Activated naive CD4-positive, alpha-beta T cell treated with anti-CD3 and anti-CD28 coated beads, Interleukin-2, amount 10 ng/mL, durations not matched to agents 7 days and 5 days (primary cell): ENCODE data around the gene PCBP3.
"Not testable (repeated sequence)": the region's sequence is repeated elsewhere in the genome, so short reads cannot be mapped to it uniquely, and the experiment has no call there.

Experiments used
- CTCF ChIA-PET: fragments of 350-600 bp; sonication (Branson Sonifier 250); formaldehyde crosslinking; loops from one replicate; lab custom pipeline; 2021; ENCODE audit warnings: antibody characterized with exemption; lab: Charles Lee
- DNase-seq: peaks from one replicate; pipeline ENCODE4 v3.0.0-alpha.2; 2020
- H3K27ac Mint-ChIP-seq: one replicate; pipeline ENCODE4 v1.8.0; 2021; ENCODE audit warnings: mild to moderate bottlenecking, moderate library complexity, mixed read lengths
- H3K27me3 Mint-ChIP-seq: one replicate; pipeline ENCODE4 v1.8.0; 2021; ENCODE audit warnings: mild to moderate bottlenecking, mixed read lengths
- H3K36me3 Mint-ChIP-seq: one replicate; pipeline ENCODE4 v1.8.0; 2021; ENCODE audit warnings: mixed read lengths
- H3K4me1 Mint-ChIP-seq: one replicate; pipeline ENCODE4 v1.8.0; 2021; ENCODE audit warnings: mixed read lengths
- H3K4me3 Mint-ChIP-seq: one replicate; pipeline ENCODE4 v1.8.0; 2021; ENCODE audit warnings: mild to moderate bottlenecking, moderate library complexity, mixed read lengths
- H3K9me3 Mint-ChIP-seq: one replicate; pipeline ENCODE4 v1.8.0; 2021; ENCODE audit warnings: mixed read lengths

PCBP3 gene

GRCh38 chr21:45877171-45877438 is 233.6 kb downstream of the PCBP3 start:
- Mint-ChIP-seq H3K36me3 (no peaks in the 10 kb centered on the region), H3K4me1 (peaks cover 14% of the 10 kb centered on the region), H3K9me3 (no peaks in the 10 kb centered on the region), H3K27ac (no peak overlapping the region), H3K27me3 (peaks cover 25% of the 10 kb centered on the region), H3K4me3 (no peak overlapping the region)
- DNase-seq: no peak
- CTCF ChIA-PET: no interaction called here

- CTCF ChIA-PET: no interaction called here
- Mint-ChIP-seq H3K27me3 (peaks cover 25% of the 10 kb centered on the region), H3K36me3 (no peaks in the 10 kb centered on the region), H3K4me1 (peaks cover 17% of the 10 kb centered on the region), H3K27ac (no peak overlapping the region), H3K9me3 (no peaks in the 10 kb centered on the region), H3K4me3 (no peak overlapping the region)
- no peak for DNase-seq
Measured at GRCh38 chr21:45877821-45878469, 234.4 kb downstream of the PCBP3 start.

GRCh38 chr21:45880097-45881068 is 236.9 kb downstream of the PCBP3 start:
- Mint-ChIP-seq H3K4me1 (peaks cover 28% of the 10 kb centered on the region), H3K9me3 (no peaks in the 10 kb centered on the region), H3K36me3 (peaks cover under 1% of the 10 kb centered on the region), H3K4me3 (no peak overlapping the region), H3K27ac (no peak overlapping the region), H3K27me3 (peaks cover 25% of the 10 kb centered on the region)
- CTCF ChIA-PET: interaction anchor here (0.7 to 2.1 kb wide), 6 partner anchors 8 to 571 kb away, joined by 3 to 13 read pairs (median 4); no protein-coding TSS in a partner anchor
- DNase-seq: peak; percentile 82

GRCh38 chr21:45882645-45883044 is 239.1 kb downstream of the PCBP3 start:
- Mint-ChIP-seq H3K4me3 (no peak overlapping the region), H3K27me3 (peaks cover 33% of the 10 kb centered on the region), H3K4me1 (peaks cover 51% of the 10 kb centered on the region), H3K27ac (no peak overlapping the region), H3K9me3 (no peaks in the 10 kb centered on the region), H3K36me3 (peaks cover 4% of the 10 kb centered on the region)
- DNase-seq: no peak
- CTCF ChIA-PET: interaction anchor here (0.7 kb wide), 1 partner anchor 194 kb away, joined by 3 read pairs; no protein-coding TSS in a partner anchor

GRCh38 chr21:45883090-45883489 is 239.6 kb downstream of the PCBP3 start:
- Mint-ChIP-seq H3K9me3 (no peaks in the 10 kb centered on the region), H3K27ac (no peak overlapping the region), H3K4me1 (peaks cover 52% of the 10 kb centered on the region), H3K27me3 (peaks cover 29% of the 10 kb centered on the region), H3K4me3 (no peak overlapping the region), H3K36me3 (peaks cover 4% of the 10 kb centered on the region)
- DNase-seq: no peak
- CTCF ChIA-PET: no interaction called here

GRCh38 chr21:45885597-45885929 is 242.0 kb downstream of the PCBP3 start:
- Mint-ChIP-seq H3K27me3 (peaks cover 28% of the 10 kb centered on the region), H3K9me3 (no peaks in the 10 kb centered on the region), H3K27ac (peak overlapping the region; percentile 83), H3K4me1 (peaks cover 65% of the 10 kb centered on the region), H3K36me3 (peaks cover 4% of the 10 kb centered on the region), H3K4me3 (peak overlapping the region; percentile 8)
- CTCF ChIA-PET: no interaction called here
- no peak for DNase-seq

GRCh38 chr21:45885930-45886601 is 242.5 kb downstream of the PCBP3 start:
- peak overlapping the region; percentile 83 for H3K27ac Mint-ChIP-seq
- H3K9me3 Mint-ChIP-seq, CTCF ChIA-PET, H3K36me3 Mint-ChIP-seq: not testable (repeated sequence)
- H3K27me3 Mint-ChIP-seq: peaks cover 31% of the 10 kb centered on the region
- DNase-seq: peak; percentile 73
- H3K4me3 Mint-ChIP-seq: peak overlapping the region; percentile 8
- peaks cover 66% of the 10 kb centered on the region for H3K4me1 Mint-ChIP-seq

- Mint-ChIP-seq H3K4me3 (no peak overlapping the region), H3K36me3 (peaks cover 4% of the 10 kb centered on the region), H3K27me3 (peaks cover 36% of the 10 kb centered on the region), H3K4me1 (peaks cover 70% of the 10 kb centered on the region), H3K27ac (peak overlapping the region; percentile 83), H3K9me3 (no peaks in the 10 kb centered on the region)
- no peak for DNase-seq
- CTCF ChIA-PET: no interaction called here
Measured at GRCh38 chr21:45886610-45887026, 243.1 kb downstream of the PCBP3 start.

GRCh38 chr21:45887120-45887611 is 243.6 kb downstream of the PCBP3 start:
- H3K27me3 Mint-ChIP-seq: peaks cover 42% of the 10 kb centered on the region
- peaks cover 76% of the 10 kb centered on the region for H3K4me1 Mint-ChIP-seq
- H3K36me3 Mint-ChIP-seq: peaks cover 4% of the 10 kb centered on the region
- no peak for DNase-seq
- H3K4me3 Mint-ChIP-seq: no peak overlapping the region
- H3K9me3 Mint-ChIP-seq: no peaks in the 10 kb centered on the region
- peak overlapping the region; percentile 83 for H3K27ac Mint-ChIP-seq
- CTCF ChIA-PET: interaction anchor here (3.3 kb wide), 1 partner anchor 8 kb away, joined by 13 read pairs; no protein-coding TSS in a partner anchor

- peaks cover 4% of the 10 kb centered on the region for H3K36me3 Mint-ChIP-seq
- no peak overlapping the region for H3K27ac Mint-ChIP-seq
- DNase-seq: no peak
- H3K9me3 Mint-ChIP-seq: no peaks in the 10 kb centered on the region
- peaks cover 46% of the 10 kb centered on the region for H3K27me3 Mint-ChIP-seq
- H3K4me1 Mint-ChIP-seq: peaks cover 79% of the 10 kb centered on the region
- CTCF ChIA-PET: interaction anchor here (3.3 kb wide), 1 partner anchor 8 kb away, joined by 13 read pairs; no protein-coding TSS in a partner anchor
- H3K4me3 Mint-ChIP-seq: no peak overlapping the region
Measured at GRCh38 chr21:45887788-45888187, 244.3 kb downstream of the PCBP3 start.

- Mint-ChIP-seq H3K4me1 (peaks cover 82% of the 10 kb centered on the region), H3K27ac (no peak overlapping the region), H3K4me3 (no peak overlapping the region), H3K9me3 (no peaks in the 10 kb centered on the region), H3K27me3 (peaks cover 46% of the 10 kb centered on the region), H3K36me3 (peaks cover 4% of the 10 kb centered on the region)
- DNase-seq: no peak
- CTCF ChIA-PET: interaction anchor here (3.3 kb wide), 1 partner anchor 9 kb away, joined by 13 read pairs; no protein-coding TSS in a partner anchor
Measured at GRCh38 chr21:45888386-45889009, 245.0 kb downstream of the PCBP3 start.

- Mint-ChIP-seq H3K27ac (no peak overlapping the region), H3K4me3 (no peak overlapping the region), H3K27me3 (peaks cover 46% of the 10 kb centered on the region), H3K36me3 (peaks cover 4% of the 10 kb centered on the region), H3K4me1 (peaks cover 80% of the 10 kb centered on the region), H3K9me3 (no peaks in the 10 kb centered on the region)
- CTCF ChIA-PET: interaction anchor here (3.3 kb wide), 1 partner anchor 10 kb away, joined by 13 read pairs; no protein-coding TSS in a partner anchor
- DNase-seq: peak; percentile 33
Measured at GRCh38 chr21:45889256-45889655, 245.7 kb downstream of the PCBP3 start.

- Mint-ChIP-seq H3K4me1 (peaks cover 79% of the 10 kb centered on the region), H3K36me3 (peaks cover 4% of the 10 kb centered on the region), H3K27me3 (peaks cover 46% of the 10 kb centered on the region), H3K27ac (peak overlapping the region; percentile 39), H3K4me3 (no peak overlapping the region), H3K9me3 (no peaks in the 10 kb centered on the region)
- no peak for DNase-seq
- CTCF ChIA-PET: interaction anchor here (3.3 kb wide), 1 partner anchor 11 kb away, joined by 13 read pairs; no protein-coding TSS in a partner anchor
Measured at GRCh38 chr21:45889961-45890360, 246.4 kb downstream of the PCBP3 start.
